PFSK-1 (cell line): Measurements from ENCODE around the gene USP30.

ENCODE experiments used
- POLR2AphosphoS5 ChIP-seq: IDR thresholded peaks from 2 replicates; pipeline ENCODE4 v1.6.1; 2012; ENCODE audit warnings: low read depth, mild to moderate bottlenecking, control low read depth, low read length, moderate library complexity
- SIN3A ChIP-seq: IDR thresholded peaks from 2 replicates; pipeline ENCODE4 v1.6.1; 2012; ENCODE audit warnings: mild to moderate bottlenecking, low read length, moderate library complexity, borderline replicate concordance; ENCODE audit not compliant: insufficient read depth
- TF ChIP-seq, protein P1 (sequence below), 2 experiments: IDR thresholded peaks; 2 replicates each; pipeline versions ENCODE4 v1.6.1 to v1.8.0; 2011 to 2012; ENCODE audit warnings: low read depth in 2 of 2, low read length in 2 of 2, control low read depth in 1 of 2, inconsistent platforms in 1 of 2, mild to moderate bottlenecking in 1 of 2, moderate library complexity in 1 of 2; ENCODE audit not compliant: insufficient read depth in 1 of 2

DNA sequence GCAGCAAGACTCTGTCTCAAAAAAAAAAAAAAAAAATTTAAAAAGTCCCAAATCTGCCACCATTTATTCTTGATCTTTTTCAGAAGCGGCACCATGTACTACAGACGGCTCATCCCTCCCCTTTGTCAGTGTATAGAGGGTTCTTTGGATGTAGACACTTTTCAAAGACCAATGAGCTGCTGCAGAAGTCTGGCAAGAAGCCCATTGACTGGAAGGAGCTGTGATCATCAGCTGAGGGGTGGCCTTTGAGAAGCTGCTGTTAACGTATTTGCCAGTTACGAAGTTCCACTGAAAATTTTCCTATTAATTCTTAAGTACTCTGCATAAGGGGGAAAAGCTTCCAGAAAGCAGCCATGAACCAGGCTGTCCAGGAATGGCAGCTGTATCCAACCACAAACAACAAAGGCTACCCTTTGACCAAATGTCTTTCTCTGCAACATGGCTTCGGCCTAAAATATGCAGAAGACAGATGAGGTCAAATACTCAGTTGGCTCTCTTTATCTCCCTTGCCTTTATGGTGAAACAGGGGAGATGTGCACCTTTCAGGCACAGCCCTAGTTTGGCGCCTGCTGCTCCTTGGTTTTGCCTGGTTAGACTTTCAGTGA lies 57.5 kb downstream of the USP30 start:
- TF ChIP-seq SIN3A (no peak), POLR2AphosphoS5 (no peak)
- TF ChIP-seq, protein P1, sequence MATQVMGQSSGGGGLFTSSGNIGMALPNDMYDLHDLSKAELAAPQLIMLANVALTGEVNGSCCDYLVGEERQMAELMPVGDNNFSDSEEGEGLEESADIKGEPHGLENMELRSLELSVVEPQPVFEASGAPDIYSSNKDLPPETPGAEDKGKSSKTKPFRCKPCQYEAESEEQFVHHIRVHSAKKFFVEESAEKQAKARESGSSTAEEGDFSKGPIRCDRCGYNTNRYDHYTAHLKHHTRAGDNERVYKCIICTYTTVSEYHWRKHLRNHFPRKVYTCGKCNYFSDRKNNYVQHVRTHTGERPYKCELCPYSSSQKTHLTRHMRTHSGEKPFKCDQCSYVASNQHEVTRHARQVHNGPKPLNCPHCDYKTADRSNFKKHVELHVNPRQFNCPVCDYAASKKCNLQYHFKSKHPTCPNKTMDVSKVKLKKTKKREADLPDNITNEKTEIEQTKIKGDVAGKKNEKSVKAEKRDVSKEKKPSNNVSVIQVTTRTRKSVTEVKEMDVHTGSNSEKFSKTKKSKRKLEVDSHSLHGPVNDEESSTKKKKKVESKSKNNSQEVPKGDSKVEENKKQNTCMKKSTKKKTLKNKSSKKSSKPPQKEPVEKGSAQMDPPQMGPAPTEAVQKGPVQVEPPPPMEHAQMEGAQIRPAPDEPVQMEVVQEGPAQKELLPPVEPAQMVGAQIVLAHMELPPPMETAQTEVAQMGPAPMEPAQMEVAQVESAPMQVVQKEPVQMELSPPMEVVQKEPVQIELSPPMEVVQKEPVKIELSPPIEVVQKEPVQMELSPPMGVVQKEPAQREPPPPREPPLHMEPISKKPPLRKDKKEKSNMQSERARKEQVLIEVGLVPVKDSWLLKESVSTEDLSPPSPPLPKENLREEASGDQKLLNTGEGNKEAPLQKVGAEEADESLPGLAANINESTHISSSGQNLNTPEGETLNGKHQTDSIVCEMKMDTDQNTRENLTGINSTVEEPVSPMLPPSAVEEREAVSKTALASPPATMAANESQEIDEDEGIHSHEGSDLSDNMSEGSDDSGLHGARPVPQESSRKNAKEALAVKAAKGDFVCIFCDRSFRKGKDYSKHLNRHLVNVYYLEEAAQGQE (IDR thresholded peaks at IDR 0.05; ENCODE audit: insufficient read depth in 1 of 2, low read depth in 2 of 2, low read length in 2 of 2) = no peak
